IMR-90 (cell line): Measurements from ENCODE around the gene DCUN1D1. TPM values are rescaled to one million over a fixed set of nuclear protein-coding genes. Genes with fewer than 3 reads are reported as not detected.

Source experiments
- ATAC-seq: fragments of 200-7000 bp; cut with Tn5 transposase; 2 replicates; pipeline ENCODE4 v1.9.1; 2020; ENCODE audit warnings: low read depth, mild to moderate bottlenecking, moderate library complexity
- BruUV-seq: library from RNA; stranded (reverse); fragments of 400-500 nt; replicated peaks from 2 replicates; lab custom pipeline; 2021; lab: Mats Ljungman, UMichigan
- CTCF ChIA-PET: fragments of 300-600 bp; formaldehyde crosslinking; extraction: SDS; loops from one replicate; lab custom pipeline; 2021; ENCODE audit warnings: antibody characterized with exemption; lab: Yijun Ruan, JAX
- POLR2A ChIA-PET: fragments of 300-600 bp; sonication (Branson Sonifier 250); formaldehyde crosslinking; loops from one replicate; lab custom pipeline; 2022; ENCODE audit warnings: antibody characterized with exemption; ENCODE audit not compliant: unreplicated experiment; lab: Charles Lee
- DNase-seq: peaks from one replicate; pipeline ENCODE4 v3.0.0; 2013
- H2AFZ ChIP-seq: replicated peaks from 2 replicates; pipeline ENCODE3; 2013; ENCODE audit warnings: low read length, mild to moderate bottlenecking; ENCODE audit not compliant: poor library complexity
- H2AK5ac ChIP-seq: 2 replicates; pipeline ENCODE4 v1.6.1; 2013; ENCODE audit warnings: low read depth, low read length, inconsistent platforms
- H2AK9ac ChIP-seq: replicated peaks from 2 replicates; pipeline ENCODE3; 2013; ENCODE audit warnings: mild to moderate bottlenecking, low read depth, low read length, moderate library complexity; ENCODE audit not compliant: poor library complexity
- H2BK120ac ChIP-seq: 2 replicates; pipeline ENCODE4 v1.6.1; 2013; ENCODE audit warnings: low read depth, low read length, inconsistent platforms
- H2BK15ac ChIP-seq: 3 replicates; pipeline ENCODE4 v1.6.1; 2013; ENCODE audit warnings: low read depth, low read length, inconsistent platforms
- H2BK20ac ChIP-seq: 2 replicates; pipeline ENCODE4 v1.6.1; 2013; ENCODE audit warnings: low read depth, mild to moderate bottlenecking, inconsistent platforms, low read length, moderate library complexity
- H2BK5ac ChIP-seq: 2 replicates; pipeline ENCODE4 v1.6.1; 2013; ENCODE audit warnings: mild to moderate bottlenecking, low read depth, low read length, inconsistent platforms; ENCODE audit not compliant: poor library complexity, severe bottlenecking
- H3K14ac ChIP-seq: replicated peaks from 2 replicates; pipeline ENCODE4 v1.6.1; 2013; ENCODE audit warnings: low read depth, low read length, inconsistent platforms
- H3K18ac ChIP-seq: 2 replicates; pipeline ENCODE4 v1.6.1; 2013; ENCODE audit warnings: low read depth, low read length, control low read depth
- H3K23ac ChIP-seq: 2 replicates; pipeline ENCODE4 v1.6.1; 2013; ENCODE audit warnings: low read depth, low read length, inconsistent platforms
- H3K27ac ChIP-seq: 2 replicates; pipeline ENCODE4 v1.5.1; 2013; ENCODE audit warnings: mild to moderate bottlenecking, control low read depth, low read length; ENCODE audit not compliant: insufficient read depth
- H3K27me3 ChIP-seq: 2 replicates; pipeline ENCODE4 v1.6.1; 2013; ENCODE audit warnings: low read length; ENCODE audit not compliant: control insufficient read depth, insufficient read depth
- H3K36me3 ChIP-seq: 2 replicates; pipeline ENCODE4 v1.6.1; 2013; ENCODE audit warnings: low read length, mixed read lengths; ENCODE audit not compliant: control insufficient read depth, insufficient read depth
- H3K4ac ChIP-seq: 2 replicates; pipeline ENCODE4 v1.6.1; 2013; ENCODE audit warnings: low read depth, low read length, inconsistent platforms
- H3K4me1 ChIP-seq: 2 replicates; pipeline ENCODE4 v1.6.1; 2013; ENCODE audit warnings: low read length, mixed read lengths; ENCODE audit not compliant: control insufficient read depth, insufficient read depth
- H3K4me2 ChIP-seq: 2 replicates; pipeline ENCODE4 v1.6.1; 2013; ENCODE audit warnings: low read depth, mild to moderate bottlenecking, control low read depth, low read length, moderate library complexity
- H3K4me3 ChIP-seq: 2 replicates; pipeline ENCODE4 v1.5.1; 2013; ENCODE audit warnings: low read depth, mild to moderate bottlenecking, control low read depth, low read length, moderate library complexity; ENCODE audit not compliant: insufficient read depth
- H3K56ac ChIP-seq: 2 replicates; pipeline ENCODE4 v1.6.1; 2013; ENCODE audit warnings: low read length, inconsistent platforms; ENCODE audit not compliant: insufficient read depth; ENCODE audit errors: extremely low read depth
- H3K79me1 ChIP-seq, 2 experiments: 2 replicates each; pipeline ENCODE4 v1.6.1; 2013; ENCODE audit warnings: low read length in 2 of 2, inconsistent platforms in 1 of 2, low read depth in 1 of 2
- H3K9ac ChIP-seq: 2 replicates; pipeline ENCODE4 v1.6.1; 2013; ENCODE audit warnings: low read depth, low read length, control low read depth
- H3K9me1 ChIP-seq: 2 replicates; pipeline ENCODE4 v1.6.1; 2013; ENCODE audit warnings: low read length, inconsistent platforms; ENCODE audit not compliant: insufficient read depth
- H3K9me3 ChIP-seq: 2 replicates; pipeline ENCODE4 v1.6.1; 2013; ENCODE audit warnings: low read length; ENCODE audit not compliant: control insufficient read depth, insufficient read depth
- H4K20me1 ChIP-seq: 2 replicates; pipeline ENCODE4 v1.6.1; 2013; ENCODE audit warnings: low read length, inconsistent platforms; ENCODE audit not compliant: insufficient read depth
- H4K5ac ChIP-seq: 2 replicates; pipeline ENCODE4 v1.6.1; 2013; ENCODE audit warnings: mild to moderate bottlenecking, low read depth, low read length, control low read depth
- H4K8ac ChIP-seq, 2 experiments: 2 replicates each; pipeline ENCODE4 v1.6.1; 2013; ENCODE audit warnings: low read depth in 2 of 2, low read length in 2 of 2, control low read depth in 1 of 2, inconsistent platforms in 1 of 2
- H4K91ac ChIP-seq: 2 replicates; pipeline ENCODE4 v1.6.1; 2013; ENCODE audit warnings: low read depth, low read length, inconsistent platforms; ENCODE audit not compliant: insufficient read depth
- MAFK ChIP-seq: IDR thresholded peaks from 2 replicates; pipeline ENCODE4 v1.6.1; 2012; ENCODE audit warnings: low read depth, low read length, improper control_type of control experiment
- WGBS, 2 experiments: methylation state at CpG; one replicate each; pipeline versions ENCODE4 v1.1.5 to v1.1.7; 2013; ENCODE audit warnings: missing lambda C conversion rate in 2 of 2; ENCODE audit not compliant: insufficient read length in 1 of 2; ENCODE audit errors: extremely low coverage in 2 of 2; 5-methylcytosine and 5-hydroxymethylcytosine counted together
- dilution Hi-C: fragments of 300-500 bp; cut with HindIII; formaldehyde crosslinking; loops from one replicate; pipeline ENCODE4 v1.14.3; 2018; ENCODE audit warnings: low sequenced_read_pairs; ENCODE audit not compliant: unreplicated experiment
- in situ Hi-C: fragments of 300-500 bp; cut with MboI; formaldehyde crosslinking; loops from 3 replicates; pipeline ENCODE4 v1.14.3; 2019; ENCODE audit warnings: low sequenced_read_pairs, inconsistent platforms, mixed read lengths
- intact Hi-C: fragments of 100-400 bp; cut with micrococcal nuclease; formaldehyde crosslinking; loops from 2 replicates; pipeline ENCODE4 v1.10.0; 2022
- polyA plus RNA-seq, 3 experiments: library from polyadenylated mRNA; depleted of rRNA; stranded (reverse); fragments of >200 nt; gene quantifications; 2 replicates each; pipeline ENCODE4 v1.2.3, GENCODE V29; 2012; ENCODE audit warnings: low replicate concordance in 1 of 3
- total RNA-seq: library from RNA; depleted of rRNA; stranded (reverse); fragments of >200 nt; gene quantifications from 2 replicates; pipeline ENCODE4 v1.2.3, GENCODE V29; 2012
- TF ChIP-seq, protein P1 (sequence below): fragments of 150-350 bp; IDR thresholded peaks from 2 replicates; pipeline ENCODE4 v1.6.1; 2017; ENCODE audit warnings: mild to moderate bottlenecking, antibody characterized with exemption, low read length, low read depth

Gene DCUN1D1
- total and polyA plus RNA-seq, 2 of the 4 experiments (the other 2 are of a cell fraction), result 12.5 to 17.7 TPM

GRCh38 chr3:183006396-183007002, 26.2 kb upstream of the DCUN1D1 start:
- intact Hi-C loops, result no loop called here
- ChIA-PET CTCF (no interaction called here), POLR2A (no interaction called here)
- no peaks in the 10 kb centered on the region for H3K36me3 ChIP-seq
- peaks cover 13% of the 10 kb centered on the region; the same call in 1 of the 2 replicates for H3K4me1 ChIP-seq
- no peak overlapping the region for H3K9ac ChIP-seq
- DNase-seq (no peak), ATAC-seq (no peak)
- no peak overlapping the region for H2AK5ac ChIP-seq
- H4K20me1 ChIP-seq, result no peaks in the 10 kb centered on the region
- no peak overlapping the region for H3K18ac ChIP-seq
- no peaks in the 10 kb centered on the region for H3K9me3 ChIP-seq
- H3K56ac ChIP-seq, result no peak overlapping the region
- H2AK9ac ChIP-seq, result no peak overlapping the region
- H3K79me1 ChIP-seq, result no peaks in the 10 kb centered on the region
- dilution Hi-C loops, result no loop called here
- H3K4ac ChIP-seq, result no peak overlapping the region
- no TSS peak for BruUV-seq
- no peak overlapping the region for H2BK120ac ChIP-seq
- H2AFZ ChIP-seq, result no peak overlapping the region
- no peak overlapping the region for H3K27ac ChIP-seq
- WGBS, 2 experiments, result no CpG with 5 or more reads among the region's 10 CpGs
- no peak overlapping the region for H4K8ac ChIP-seq
- in situ Hi-C loops, result no loop called here
- H3K23ac ChIP-seq, result no peak overlapping the region; the same call in 1 of the 2 replicates
- TF ChIP-seq MAFK, result no peak
- TF ChIP-seq, protein P1, sequence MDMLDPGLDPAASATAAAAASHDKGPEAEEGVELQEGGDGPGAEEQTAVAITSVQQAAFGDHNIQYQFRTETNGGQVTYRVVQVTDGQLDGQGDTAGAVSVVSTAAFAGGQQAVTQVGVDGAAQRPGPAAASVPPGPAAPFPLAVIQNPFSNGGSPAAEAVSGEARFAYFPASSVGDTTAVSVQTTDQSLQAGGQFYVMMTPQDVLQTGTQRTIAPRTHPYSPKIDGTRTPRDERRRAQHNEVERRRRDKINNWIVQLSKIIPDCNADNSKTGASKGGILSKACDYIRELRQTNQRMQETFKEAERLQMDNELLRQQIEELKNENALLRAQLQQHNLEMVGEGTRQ, result no peak
- no peak overlapping the region for H4K91ac ChIP-seq
- H4K5ac ChIP-seq, result no peak overlapping the region
- H2BK5ac ChIP-seq, result no peak overlapping the region
- no peaks in the 10 kb centered on the region for H3K27me3 ChIP-seq
- no peak overlapping the region for H3K14ac ChIP-seq
- H3K4me3 ChIP-seq, result no peak overlapping the region
- no peak overlapping the region for H3K4me2 ChIP-seq
- no peak overlapping the region for H2BK20ac ChIP-seq
- H3K9me1 ChIP-seq, result peaks cover 4% of the 10 kb centered on the region; the same call in 1 of the 2 replicates
- no peak overlapping the region for H2BK15ac ChIP-seq
